DMS153 treated with DMSO at 0.1 percent for 48 hours (cell line): Measurements from ENCODE around the gene FAM184B.
A peak's percentile ranks its signal among the peaks of the same experiment; 100 is the strongest.

Experiments used
- DNase-seq: peaks from one replicate; lab custom pipeline; 2025; ENCODE audit not compliant: unreplicated experiment; lab: John Stamatoyannopoulos, UW

Gene FAM184B

DNA sequence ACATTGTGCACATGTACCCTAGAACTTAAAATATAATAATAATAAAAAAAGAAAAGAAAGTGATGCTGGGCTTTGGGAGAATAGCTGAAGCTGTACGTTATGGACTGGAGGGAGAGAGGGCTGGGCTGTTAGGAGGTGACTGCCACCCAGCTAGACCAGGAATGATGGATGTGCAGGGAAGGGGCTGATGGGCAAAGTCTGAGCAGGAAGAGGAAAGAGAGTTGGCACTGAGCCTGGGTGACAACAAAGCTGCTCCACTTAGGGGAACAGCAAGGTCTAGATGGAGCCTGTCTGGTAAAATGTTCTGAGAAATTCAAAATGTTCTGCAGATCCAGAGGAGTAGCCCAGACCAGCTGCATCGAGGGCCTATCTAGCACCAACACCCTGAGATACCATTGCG, 134.7 kb downstream of the FAM184B start:
- no peak for DNase-seq

DNA sequence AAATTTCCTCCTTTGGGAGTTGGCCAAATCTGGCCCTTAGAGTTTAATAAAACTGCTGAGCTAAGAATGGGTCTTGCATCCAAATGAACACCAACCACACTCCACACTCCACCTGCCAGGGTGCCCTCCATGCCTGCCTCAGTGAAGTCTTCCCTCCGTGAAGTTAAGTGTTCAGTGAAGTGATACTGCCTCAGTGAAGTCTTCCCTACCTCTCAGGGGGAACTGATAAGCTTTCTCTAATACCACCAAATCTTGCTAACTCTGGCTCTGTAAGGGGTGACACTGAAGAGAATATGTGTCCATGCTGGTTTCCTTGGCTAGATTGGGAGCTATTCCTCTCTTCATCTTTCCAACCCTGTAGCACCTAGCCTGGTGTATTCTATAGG, 139.0 kb downstream of the FAM184B start:
- DNase-seq: no peak

DNA sequence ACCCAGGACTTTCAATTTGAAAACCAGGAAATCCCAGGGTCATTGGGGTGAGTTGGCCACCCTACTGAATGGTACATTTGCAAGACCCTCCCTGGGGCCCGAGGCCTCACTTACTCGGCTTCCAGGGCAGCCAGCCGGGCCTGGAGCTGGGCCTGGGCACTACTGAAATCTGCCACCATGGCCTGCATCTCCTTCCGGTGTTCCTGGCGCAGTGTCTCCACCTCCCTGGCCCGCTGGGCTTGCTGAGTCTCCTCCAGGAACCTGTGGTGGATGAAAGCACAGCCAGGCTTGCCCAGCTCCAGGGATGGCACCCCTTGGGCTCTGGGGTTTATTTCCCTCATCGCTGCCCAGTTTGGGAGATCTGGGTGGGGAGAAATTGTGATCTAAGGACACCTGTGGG, 142.3 kb downstream of the FAM184B start:
- no peak for DNase-seq

DNA sequence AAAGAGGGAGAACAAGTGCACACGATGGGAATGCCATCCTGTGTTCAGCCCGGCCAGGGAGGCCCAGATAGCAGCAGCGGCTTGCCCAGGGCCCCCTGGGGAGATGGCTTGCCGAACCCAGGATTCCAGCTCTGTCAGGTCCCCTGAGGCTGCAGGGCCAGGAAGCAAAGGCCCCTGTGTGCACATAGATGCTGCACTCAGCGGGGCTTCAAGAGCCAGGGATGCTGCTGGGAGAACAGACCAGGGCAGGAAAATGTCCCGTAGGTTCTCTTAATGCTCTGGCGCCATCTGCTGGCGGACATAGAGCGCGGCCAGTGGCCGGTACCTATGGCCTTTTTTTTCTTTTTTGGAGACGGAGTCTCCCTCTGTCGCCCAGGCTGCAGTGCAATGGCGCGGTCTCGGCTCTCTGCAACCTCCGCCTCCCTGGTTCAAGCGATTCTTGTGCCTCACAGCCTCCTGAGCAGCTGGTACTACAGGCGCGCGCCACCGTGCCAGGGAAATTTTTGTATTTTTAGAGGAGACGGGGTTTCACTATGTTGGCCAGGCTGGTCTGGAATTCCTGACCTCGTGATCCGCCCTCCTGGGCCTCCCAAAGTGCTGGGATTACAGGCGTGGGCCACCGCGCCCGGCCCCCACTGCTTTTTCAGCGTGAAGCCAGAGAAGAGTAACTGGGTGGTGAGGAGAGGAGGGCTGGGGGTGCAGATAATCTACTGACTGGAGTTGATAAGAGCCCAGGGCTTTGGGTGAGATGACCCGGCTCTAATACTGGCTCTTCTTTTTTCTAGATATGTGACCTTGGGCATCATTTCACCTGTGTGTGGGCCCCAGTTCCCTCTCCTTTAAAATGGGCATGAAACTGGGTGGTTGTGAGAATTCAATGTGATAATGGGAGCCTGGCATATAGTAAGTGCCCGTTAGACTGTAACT, 144.5 kb downstream of the FAM184B start:
- peak; percentile 15 for DNase-seq

DNA sequence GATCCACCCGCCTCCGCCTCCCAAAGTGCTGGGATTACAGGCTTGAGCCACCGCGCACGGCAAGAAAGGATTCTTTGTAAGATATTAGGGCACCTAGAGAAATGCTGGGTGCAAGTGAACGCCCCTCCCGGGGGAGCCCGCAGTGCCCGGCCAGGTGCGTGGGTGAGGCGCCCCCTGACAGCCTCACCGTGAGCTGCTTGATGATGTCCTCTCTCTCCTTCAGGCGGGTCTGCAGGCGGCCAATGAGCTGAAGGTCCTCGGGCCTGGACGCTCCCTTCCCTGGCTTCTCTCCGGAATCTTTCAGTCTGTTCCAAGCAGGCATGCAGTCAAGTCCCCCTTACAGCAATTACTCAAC, 145.1 kb downstream of the FAM184B start:
- DNase-seq: no peak

DNA sequence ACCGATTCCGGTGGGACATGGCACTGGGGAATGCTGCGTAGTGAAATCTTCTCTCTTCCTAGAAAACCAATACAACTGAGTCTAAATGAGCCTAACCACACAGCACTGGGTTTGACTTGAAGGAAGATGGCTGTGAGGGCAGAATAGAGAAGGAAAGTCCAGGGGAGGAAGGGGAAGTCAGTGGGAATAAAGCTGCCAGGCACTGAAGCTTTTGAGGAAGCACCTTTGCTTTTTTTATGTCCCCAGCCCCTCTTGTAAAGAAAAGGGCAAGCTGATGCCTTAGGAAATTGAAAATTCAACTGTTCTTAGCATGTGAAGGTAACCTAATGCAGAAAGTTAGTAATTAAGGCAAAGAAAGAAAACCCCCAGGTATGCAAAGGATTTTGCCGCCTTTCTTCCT, 146.4 kb downstream of the FAM184B start:
- DNase-seq: no peak

DNA sequence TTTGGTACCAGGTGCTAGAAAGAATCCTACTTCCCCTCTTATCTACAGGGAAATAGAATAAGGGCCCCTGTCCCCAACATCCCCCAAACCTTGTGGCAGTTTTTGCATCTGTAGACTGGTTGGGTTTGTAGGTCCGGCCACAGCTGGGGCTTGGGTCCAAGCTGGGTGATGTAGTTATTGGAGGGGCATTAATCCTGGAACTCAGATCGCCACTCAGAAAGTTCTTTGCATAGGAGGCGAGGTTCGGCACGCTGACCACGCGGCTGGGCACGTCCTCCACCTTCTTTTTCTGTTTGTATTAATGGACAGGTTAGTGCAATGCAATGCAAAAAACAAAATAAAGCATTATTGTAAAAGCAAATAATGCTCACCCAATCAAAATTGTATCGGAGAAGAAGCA, 147.8 kb downstream of the FAM184B start:
- no peak for DNase-seq

DNA sequence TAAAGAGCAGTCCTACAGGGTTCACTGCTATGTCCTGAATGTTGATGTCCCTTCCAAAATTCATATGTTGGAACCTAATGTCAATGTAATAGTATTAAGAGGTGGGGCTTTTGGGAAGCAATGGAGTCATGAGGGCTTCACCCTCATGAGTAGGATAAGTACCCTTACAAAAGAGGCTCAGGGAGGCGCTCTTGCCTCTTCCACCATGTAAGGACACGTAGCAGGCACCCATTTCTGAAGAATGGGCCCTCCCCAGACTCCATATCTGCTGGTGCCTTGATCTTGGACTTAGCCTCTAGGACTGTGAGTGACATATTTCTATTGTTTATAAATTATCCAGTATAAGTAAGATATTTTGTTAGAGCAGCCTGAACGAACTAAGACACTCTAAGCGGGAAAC, 151.2 kb downstream of the FAM184B start:
- DNase-seq: no peak

DNA sequence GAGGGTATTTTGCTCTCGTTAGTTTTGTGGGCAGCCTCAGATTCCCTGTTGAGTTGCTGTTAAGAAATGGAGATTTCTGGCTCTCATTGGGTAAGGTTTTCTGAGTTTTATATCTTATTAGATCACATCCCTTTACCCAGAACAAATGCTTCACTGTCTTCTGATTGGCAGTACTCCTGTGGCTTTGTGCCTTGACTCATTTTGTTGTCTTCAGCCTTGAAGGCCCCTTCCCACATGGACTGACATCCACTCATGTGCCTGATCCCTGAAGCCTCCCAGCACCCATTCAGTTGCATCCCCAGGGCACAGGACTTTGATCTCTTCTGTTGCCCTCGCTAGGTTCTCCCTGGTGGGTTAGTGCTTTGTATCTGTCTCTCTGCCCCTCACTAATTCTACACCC, 156.6 kb downstream of the FAM184B start:
- no peak for DNase-seq

DNA sequence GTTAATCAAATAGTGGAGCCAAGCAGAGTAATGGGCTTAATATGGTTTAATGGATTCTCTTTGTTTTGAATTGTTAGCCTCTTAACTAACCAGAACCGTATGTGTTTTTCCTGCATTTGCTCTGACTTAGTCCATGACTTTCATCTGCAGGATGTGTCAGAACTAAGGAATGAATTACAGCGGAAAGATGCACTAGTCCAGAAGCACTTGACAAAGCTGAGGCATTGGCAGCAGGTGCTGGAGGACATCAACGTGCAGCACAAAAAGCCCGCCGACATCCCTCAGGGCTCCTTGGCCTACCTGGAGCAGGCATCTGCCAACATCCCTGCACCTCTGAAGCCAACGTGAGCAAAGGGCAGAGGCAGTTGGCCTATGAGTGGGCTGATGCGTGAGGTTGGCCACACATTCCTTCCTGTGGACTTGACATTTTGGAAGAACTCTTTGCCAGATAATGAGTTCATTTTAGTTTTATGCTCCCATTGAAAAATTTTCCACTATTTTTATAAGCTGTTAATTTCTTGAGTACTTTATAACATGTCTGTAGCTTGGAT, 157.9 kb downstream of the FAM184B start:
- DNase-seq: no peak

DNA sequence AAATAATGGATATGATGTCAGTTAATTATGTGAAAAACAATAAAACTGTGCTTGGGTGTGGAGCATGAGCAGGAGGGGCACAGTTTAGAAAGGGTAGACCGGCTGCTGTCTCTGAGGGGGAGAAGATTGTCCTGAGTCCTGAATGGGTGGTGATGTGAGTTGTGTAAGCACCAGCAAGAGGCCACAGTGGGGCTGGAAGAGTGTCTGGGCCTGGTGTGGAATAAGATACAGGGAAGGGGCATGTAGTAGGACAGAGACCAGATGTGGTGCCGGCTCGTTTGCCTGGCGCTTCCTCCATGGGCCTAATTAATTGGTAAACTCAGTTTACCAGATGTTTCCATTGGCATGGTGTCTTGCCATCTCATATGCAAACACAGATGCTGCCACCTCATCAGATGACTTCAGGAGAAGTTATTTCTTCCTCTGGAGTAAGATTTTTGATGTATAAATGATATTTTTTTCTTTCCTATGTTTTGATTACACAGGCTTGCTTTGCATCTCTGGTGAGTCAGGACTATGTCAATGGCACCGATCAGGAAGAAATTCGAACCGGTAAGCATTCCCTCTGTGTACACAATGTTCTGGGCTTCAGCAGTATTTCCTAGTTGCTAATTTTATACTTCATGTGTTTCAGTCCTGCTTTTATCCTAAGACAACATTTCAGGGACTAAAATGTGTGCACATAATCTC, 161.9 kb downstream of the FAM184B start:
- DNase-seq: no peak

DNA sequence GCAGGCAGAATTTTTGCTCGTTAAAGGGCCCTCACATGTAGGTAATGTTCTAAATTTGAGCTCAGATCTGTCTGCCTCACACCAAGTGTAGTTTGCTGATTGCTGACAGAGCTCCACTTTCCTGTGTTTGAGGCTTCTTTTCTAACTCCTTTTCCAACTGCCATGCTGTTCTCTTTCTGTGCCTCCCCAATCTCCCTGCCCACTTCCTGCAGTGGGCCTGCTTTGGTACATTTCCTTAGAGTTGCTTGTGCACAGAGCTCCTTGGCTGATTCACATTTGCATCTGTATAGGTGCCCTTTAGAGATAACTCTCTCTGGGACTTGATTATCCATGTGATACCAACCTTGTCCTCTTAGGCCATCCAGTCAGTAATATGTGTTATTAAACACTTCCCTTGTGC, 162.5 kb downstream of the FAM184B start:
- no peak for DNase-seq

DNA sequence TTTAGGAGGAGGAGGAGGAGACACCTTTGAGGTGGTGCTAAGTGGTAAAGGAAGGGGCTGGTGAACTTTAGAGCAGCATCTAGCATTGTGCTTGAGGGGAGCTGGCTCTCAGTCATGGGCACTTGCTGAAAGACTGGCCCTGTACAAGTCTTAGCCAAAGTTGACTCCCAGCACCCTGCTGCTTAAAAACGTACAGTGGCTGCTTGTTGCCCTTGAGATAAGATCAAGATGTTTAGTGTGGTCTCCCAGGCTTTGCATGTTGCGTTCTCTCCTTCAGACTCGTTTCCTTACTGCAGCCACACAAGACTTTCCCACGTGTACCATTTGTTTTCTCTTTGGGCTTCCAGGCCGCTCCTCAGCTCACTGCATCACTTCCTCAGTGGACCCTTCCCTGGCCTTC, 165.1 kb downstream of the FAM184B start:
- no peak for DNase-seq

DNA sequence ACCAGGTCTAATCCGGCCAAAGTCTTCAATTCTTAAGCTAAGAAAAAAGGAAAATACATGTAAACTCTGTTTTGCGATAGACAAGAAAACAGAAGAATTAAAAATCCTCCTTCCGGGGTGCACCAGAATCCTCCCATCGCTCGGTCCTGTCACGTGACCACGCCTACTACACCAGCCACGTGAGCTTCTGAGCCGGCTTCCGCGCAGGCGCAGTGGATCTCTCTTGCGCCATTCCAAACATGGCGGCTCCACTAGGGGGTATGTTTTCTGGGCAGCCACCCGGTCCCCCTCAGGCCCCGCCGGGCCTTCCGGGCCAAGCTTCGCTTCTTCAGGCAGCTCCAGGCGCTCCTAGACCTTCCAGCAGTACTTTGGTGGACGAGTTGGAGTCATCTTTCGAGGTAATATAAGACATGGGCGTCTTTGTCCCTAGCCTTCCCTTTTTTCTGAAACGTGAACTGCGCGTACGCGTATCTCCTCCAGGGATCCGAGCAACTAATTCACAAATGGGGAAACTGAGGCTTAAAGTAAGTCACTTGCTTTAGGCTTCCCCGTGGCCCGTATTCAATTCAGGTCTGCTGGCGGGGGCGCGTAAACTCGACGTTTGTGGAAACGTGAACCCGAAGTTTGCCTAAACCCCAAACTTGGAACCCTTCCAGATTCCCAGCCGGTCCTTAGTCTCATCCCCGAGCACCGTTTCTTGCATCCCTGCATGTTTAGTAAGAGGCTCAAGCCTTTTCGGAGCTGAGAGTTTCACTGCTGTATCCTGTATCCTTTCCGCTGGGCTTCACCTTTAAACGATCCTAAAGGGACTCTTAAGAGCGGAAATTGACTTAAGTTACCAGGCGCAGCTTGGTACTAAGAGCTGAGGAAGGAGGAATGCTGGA, 166.8 kb downstream of the FAM184B start, which contains the start of gene MED28:
TSS of gene MED28 (plus strand) at position 226 of the 884 bp plus-strand sequence. CDS start at position 240, 14 bp downstream.
- DNase-seq: peak; percentile 68

DNA sequence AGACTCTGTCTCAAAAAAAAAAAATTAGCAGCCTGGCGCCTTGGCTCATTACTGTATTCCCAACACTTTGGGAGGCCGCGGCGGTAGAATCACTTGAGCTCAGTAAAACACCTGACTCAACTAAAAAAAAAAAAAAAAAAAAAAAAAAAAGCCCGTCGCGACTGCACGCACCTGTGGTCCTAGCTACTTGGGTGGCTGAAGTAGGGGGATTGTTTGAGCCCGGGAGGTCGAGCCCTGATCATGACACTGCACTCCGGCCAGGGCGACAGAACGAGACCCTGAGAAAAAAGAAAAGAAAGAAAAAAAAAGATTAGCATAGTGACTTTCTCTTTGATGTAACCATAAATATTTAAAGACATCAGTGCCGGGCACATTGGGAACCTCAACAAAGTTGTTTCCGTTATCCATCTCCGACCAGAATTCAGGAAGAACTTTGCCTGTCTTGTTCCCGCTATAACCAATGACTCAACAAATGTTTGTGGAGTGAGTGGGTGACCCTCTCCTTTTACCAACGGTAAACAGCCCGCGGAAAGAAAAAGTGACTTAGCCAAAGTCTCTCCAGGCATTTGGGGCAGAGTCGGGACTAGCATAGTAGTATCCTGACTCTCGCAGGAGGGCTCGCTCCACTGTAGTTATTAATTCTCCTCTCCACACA, 167.5 kb downstream of the FAM184B start:
- DNase-seq: no peak

DNA sequence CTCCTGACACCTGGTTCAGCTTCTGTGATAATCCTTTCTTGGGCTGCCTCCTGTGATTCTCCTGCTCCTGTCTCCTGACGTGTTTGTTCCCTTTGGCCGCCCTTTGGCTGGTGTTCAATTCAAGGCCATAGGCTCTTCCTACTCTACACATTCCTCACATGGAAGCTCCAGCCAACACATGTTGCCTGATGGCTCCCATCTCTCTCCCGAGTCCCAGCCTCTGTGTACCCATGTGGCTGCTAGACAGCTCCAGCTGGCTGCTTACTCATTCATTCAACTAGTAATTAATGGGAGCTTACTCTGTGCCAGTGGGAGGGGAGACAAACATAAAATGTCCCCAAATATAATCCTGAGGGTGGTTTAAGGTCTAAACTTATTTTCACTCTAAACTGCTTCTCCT, 176.2 kb downstream of the FAM184B start:
- no peak for DNase-seq

DNA sequence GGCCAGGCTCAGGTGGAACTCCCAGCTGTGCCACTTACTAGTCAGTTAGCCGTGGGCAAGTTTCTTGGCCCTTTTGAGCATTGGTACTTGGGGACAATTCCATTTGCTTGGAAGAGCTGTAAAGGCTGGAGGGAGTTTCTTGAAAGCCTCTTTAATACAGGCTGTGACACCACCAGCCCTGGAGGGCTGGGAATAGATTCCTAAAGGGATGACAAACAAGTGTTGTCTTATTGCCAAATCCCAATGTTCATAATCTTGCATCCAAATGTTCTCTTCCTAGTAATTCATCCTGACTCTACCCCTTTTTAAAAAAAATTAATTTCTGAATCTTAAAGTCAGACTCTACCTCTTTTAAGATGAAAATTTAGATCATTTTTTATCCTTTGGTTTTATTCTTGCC, 181.6 kb downstream of the FAM184B start:
- no peak for DNase-seq

DNA sequence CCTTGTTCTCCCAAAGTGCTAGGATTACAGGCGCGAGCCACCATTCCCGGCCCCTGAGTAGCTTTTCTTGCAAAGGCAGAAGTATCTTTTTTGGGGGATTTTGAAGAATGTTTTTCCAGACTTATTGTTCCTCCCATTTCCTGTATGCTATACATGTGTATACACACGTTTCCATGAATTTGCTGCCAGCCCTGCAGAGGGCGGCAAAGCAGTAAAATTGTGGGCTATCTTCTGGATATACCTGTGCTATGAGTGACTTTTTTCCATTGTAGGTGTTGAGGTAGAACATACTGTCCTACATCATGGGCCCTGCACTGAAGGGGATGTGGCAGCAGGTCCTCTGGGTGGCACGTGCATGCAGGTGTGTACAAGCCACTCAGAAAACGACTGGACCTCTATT, 183.9 kb downstream of the FAM184B start:
- DNase-seq: no peak

DNA sequence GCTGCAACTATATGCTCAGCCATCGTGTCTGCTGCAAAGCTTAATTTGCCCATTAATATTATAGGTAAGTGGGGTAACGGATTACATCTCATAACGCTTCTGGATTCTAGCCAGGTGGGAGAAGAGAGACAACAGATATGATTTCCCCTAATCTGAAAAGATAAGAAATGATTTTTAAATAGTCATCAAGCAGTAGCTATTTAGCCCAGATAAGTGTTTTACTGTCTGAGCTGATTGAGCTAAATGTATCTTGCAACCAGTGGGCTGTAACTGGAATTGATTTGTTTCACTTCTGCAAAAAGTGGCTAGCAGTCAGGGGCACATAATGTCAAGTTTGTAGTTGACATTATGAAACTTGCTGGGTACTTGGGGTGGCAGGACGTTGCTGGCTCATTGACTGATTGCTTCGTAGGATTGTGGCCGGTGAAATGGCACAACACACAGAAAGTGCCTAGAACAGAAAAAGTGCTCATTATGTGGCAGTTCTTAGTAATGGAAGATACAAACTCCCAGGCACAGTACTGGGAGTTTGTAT, 185.9 kb downstream of the FAM184B start:
- no peak for DNase-seq

DNA sequence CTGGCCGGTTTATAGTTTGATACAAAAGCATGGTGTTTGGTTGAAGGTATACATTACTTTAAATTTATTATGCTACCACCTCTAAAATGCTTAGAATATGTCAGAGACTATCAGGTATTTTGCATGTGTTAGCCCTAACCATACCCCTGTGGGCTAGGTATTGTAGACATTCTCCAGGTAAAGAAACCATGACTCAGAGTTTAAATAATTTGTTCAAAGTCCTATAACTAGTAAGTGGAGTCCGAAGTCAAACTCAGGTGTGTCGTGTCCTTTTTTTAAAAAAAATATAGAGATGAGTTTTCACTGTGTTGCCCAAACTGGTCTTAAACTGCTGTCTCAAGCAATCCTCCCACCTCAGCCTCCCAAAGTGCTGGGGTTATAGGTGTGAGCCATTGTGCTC, 192.1 kb downstream of the FAM184B start:
- DNase-seq: no peak
